H1 (cell line): ENCODE measurements around the gene ABCA13. TPM values are rescaled to one million over a fixed set of nuclear protein-coding genes. Genes with fewer than 3 reads are reported as not detected.

Experiments used
- BCL11A ChIP-seq, 2 experiments: IDR thresholded peaks; one replicate each; pipeline ENCODE4 v1.6.1; 2011; ENCODE audit warnings: low read depth in 2 of 2, low read length in 2 of 2, mild to moderate bottlenecking in 2 of 2
- CEBPB ChIP-seq: IDR thresholded peaks from 2 replicates; pipeline ENCODE4 v1.6.1; 2012; ENCODE audit warnings: low read depth, low read length
- CTBP2 ChIP-seq: IDR thresholded peaks from 2 replicates; pipeline ENCODE4 v1.7.0; 2011; ENCODE audit warnings: borderline replicate concordance, mild to moderate bottlenecking, moderate library complexity, mixed read lengths, low read length; ENCODE audit not compliant: insufficient read depth, insufficient read length
- SIN3A ChIP-seq, 2 experiments: IDR thresholded peaks in 1 of 2; conservative IDR thresholded peaks in 1 of 2; 2 replicates each; pipeline ENCODE4 v1.6.1; 2011 to 2012; ENCODE audit warnings: low read length in 2 of 2, improper control_type of control experiment in 1 of 2, low read depth in 1 of 2, mild to moderate bottlenecking in 1 of 2
- polyA plus RNA-seq, 7 experiments: library from polyadenylated mRNA; depleted of rRNA in 3 of 7; stranded (reverse) in 5 of 7; unstranded in 2 of 7; fragments of >200 nt in 5 of 7; fragments of 200-250 nt in 2 of 7; gene quantifications; 1 replicate in 5 of 7; 2 replicates in 1 of 7; 4 replicates in 1 of 7; pipeline versions ENCODE4 v1.2.1 to v1.2.3, GENCODE V29; 2011 to 2013; ENCODE audit warnings: missing spikeins in 2 of 7, mixed read lengths in 2 of 7
- total RNA-seq: library from RNA; stranded (reverse); fragmentation: NEBNext Ultra II Directional; extraction: Animal tissue kit (Norgen Biotek cat#: 25700); gene quantifications from 2 replicates; pipeline ENCODE4 v1.2.1, GENCODE V29; 2021
- TF ChIP-seq, protein P1 (sequence below): fragments of 300-600 bp; sonication (generic); IDR thresholded peaks from 2 replicates; pipeline ENCODE4 v1.7.1; 2012; ENCODE audit warnings: low read length, moderate library complexity, mild to moderate bottlenecking, inconsistent platforms; ENCODE audit not compliant: insufficient replicate concordance

The ABCA13 gene
- total and polyA plus RNA-seq, 2 of the 8 experiments (the other 6 are each of a cell fraction or from before 2014, with no cell fraction given): 0.07 to 0.09 TPM

DNA sequence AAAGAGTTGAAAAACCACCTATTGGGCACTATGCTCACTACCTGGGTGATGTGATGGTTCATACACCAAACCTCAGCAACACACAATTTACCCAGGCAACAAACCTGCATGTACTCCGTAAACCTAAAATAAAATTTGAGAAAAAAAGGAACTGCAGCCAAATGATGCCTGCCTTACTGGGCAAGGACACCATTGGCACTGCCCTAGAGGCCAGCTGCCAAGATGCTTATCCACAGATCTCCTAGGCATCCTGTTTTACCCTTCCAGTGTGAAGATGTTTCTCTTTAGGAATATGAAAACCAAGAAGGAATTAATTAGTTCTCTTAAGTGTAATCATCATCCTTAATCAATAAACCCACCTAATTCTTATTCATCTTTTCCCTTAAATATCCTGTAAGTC is 133.4 kb downstream of the ABCA13 start (continued):
- TF ChIP-seq, protein P1, sequence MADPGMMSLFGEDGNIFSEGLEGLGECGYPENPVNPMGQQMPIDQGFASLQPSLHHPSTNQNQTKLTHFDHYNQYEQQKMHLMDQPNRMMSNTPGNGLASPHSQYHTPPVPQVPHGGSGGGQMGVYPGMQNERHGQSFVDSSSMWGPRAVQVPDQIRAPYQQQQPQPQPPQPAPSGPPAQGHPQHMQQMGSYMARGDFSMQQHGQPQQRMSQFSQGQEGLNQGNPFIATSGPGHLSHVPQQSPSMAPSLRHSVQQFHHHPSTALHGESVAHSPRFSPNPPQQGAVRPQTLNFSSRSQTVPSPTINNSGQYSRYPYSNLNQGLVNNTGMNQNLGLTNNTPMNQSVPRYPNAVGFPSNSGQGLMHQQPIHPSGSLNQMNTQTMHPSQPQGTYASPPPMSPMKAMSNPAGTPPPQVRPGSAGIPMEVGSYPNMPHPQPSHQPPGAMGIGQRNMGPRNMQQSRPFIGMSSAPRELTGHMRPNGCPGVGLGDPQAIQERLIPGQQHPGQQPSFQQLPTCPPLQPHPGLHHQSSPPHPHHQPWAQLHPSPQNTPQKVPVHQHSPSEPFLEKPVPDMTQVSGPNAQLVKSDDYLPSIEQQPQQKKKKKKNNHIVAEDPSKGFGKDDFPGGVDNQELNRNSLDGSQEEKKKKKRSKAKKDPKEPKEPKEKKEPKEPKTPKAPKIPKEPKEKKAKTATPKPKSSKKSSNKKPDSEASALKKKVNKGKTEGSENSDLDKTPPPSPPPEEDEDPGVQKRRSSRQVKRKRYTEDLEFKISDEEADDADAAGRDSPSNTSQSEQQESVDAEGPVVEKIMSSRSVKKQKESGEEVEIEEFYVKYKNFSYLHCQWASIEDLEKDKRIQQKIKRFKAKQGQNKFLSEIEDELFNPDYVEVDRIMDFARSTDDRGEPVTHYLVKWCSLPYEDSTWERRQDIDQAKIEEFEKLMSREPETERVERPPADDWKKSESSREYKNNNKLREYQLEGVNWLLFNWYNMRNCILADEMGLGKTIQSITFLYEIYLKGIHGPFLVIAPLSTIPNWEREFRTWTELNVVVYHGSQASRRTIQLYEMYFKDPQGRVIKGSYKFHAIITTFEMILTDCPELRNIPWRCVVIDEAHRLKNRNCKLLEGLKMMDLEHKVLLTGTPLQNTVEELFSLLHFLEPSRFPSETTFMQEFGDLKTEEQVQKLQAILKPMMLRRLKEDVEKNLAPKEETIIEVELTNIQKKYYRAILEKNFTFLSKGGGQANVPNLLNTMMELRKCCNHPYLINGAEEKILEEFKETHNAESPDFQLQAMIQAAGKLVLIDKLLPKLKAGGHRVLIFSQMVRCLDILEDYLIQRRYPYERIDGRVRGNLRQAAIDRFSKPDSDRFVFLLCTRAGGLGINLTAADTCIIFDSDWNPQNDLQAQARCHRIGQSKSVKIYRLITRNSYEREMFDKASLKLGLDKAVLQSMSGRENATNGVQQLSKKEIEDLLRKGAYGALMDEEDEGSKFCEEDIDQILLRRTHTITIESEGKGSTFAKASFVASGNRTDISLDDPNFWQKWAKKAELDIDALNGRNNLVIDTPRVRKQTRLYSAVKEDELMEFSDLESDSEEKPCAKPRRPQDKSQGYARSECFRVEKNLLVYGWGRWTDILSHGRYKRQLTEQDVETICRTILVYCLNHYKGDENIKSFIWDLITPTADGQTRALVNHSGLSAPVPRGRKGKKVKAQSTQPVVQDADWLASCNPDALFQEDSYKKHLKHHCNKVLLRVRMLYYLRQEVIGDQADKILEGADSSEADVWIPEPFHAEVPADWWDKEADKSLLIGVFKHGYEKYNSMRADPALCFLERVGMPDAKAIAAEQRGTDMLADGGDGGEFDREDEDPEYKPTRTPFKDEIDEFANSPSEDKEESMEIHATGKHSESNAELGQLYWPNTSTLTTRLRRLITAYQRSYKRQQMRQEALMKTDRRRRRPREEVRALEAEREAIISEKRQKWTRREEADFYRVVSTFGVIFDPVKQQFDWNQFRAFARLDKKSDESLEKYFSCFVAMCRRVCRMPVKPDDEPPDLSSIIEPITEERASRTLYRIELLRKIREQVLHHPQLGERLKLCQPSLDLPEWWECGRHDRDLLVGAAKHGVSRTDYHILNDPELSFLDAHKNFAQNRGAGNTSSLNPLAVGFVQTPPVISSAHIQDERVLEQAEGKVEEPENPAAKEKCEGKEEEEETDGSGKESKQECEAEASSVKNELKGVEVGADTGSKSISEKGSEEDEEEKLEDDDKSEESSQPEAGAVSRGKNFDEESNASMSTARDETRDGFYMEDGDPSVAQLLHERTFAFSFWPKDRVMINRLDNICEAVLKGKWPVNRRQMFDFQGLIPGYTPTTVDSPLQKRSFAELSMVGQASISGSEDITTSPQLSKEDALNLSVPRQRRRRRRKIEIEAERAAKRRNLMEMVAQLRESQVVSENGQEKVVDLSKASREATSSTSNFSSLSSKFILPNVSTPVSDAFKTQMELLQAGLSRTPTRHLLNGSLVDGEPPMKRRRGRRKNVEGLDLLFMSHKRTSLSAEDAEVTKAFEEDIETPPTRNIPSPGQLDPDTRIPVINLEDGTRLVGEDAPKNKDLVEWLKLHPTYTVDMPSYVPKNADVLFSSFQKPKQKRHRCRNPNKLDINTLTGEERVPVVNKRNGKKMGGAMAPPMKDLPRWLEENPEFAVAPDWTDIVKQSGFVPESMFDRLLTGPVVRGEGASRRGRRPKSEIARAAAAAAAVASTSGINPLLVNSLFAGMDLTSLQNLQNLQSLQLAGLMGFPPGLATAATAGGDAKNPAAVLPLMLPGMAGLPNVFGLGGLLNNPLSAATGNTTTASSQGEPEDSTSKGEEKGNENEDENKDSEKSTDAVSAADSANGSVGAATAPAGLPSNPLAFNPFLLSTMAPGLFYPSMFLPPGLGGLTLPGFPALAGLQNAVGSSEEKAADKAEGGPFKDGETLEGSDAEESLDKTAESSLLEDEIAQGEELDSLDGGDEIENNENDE: no peak
- TF ChIP-seq BCL11A (IDR thresholded peaks at IDR 0.05; ENCODE audit: low read depth in 2 of 2, low read length in 2 of 2): no peak
- TF ChIP-seq CEBPB: no peak
- no peak for TF ChIP-seq SIN3A (conservative IDR thresholded peaks at IDR 0.05 in 1 of 2, IDR thresholded peaks at IDR 0.05 in 1 of 2; ENCODE audit: low read depth in 1 of 2, low read length in 2 of 2)
- TF ChIP-seq CTBP2: no peak
